ENCODE data around the gene DENR. TPM values are rescaled to one million over a fixed set of nuclear protein-coding genes. Genes with fewer than 3 reads are reported as not detected.
A peak's percentile ranks its signal among the peaks of the same experiment; 100 is the strongest.
"Not testable (repeated sequence)": the region's sequence is repeated elsewhere in the genome, so short reads cannot be mapped to it uniquely, and the experiment has no call there.

Gene DENR, protein sequence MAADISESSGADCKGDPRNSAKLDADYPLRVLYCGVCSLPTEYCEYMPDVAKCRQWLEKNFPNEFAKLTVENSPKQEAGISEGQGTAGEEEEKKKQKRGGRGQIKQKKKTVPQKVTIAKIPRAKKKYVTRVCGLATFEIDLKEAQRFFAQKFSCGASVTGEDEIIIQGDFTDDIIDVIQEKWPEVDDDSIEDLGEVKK
- total RNA-seq (2021) (104 and 116 TPM in 2 replicates), Bru-seq, nascent RNA (percentile 95 among the genes with signal in this experiment), BruChase-seq, experiment 1, labeled RNA remaining after a 2-hour chase (percentile 96 among the genes with signal in this experiment), BruChase-seq, experiment 2, labeled RNA remaining after a 6-hour chase (percentile 98 among the genes with signal in this experiment)
- long read RNA-seq, partial matches to known transcripts, result 5 of 20 reads
- long read RNA-seq, other reads (novel, unspliced or antisense), result 15 of 20 reads

DNA sequence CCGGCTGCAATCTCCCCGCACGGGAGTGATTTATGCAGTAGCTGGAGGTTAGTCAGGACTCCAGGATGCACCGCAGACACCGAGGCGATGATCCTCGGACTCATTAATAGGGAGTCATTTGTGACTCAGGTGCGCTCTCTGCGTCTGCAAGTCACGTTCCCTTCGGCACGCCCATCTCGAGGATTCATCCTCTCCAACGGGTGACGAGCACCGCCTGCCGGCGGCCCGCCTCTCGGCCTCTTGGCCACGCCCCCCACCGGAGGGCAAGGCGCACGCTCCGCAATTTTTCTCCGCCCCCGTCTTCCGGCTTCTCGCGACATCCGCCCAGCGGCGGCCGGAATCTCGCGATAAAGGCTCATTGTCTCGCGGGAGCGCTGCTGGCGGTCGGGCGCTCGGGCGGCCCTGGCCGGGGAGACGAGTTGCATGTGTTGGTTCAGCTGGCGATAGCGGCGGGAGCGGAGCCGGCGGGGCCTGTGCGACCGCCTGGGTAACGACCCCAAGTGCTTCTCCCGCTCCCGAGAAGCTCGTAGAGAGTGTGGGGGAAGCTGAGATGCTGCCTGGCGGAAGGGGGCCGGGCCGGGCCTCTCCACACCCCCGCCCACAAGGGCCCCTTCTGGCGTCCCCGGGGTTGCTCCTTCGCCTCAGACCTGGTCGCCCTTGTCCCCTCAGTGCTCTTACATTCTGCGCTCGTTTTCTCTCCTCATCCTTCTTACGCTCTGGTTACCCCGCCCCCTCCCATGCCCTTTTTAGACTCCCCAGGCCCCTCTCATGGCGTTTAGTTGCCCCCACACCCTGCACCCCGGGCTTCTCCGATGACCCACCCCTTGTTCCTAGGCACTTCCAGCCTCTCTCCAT, at the start of gene DENR:
TSS of gene DENR (plus strand) at position 361 of the 855 bp plus-strand sequence. CDS start 878 bp downstream, outside the sequence.
- DNase-seq (ENCODE audit: low spot score), result peak; percentile 98
- no TSS peak for BruUV-seq (replicated peaks)
- intact Hi-C loops (cut with micrococcal nuclease; ENCODE audit: unreplicated experiment), result loop anchor here (5.0 kb wide), 2 partner anchors 115 to 225 kb away; partner anchors contain the start of genes KNTC1 and RSRC2
- H3K4me3 ChIP-seq (ENCODE audit: low read depth, low read length, poor library complexity, severe bottlenecking), result peak within 1 kb of the TSS; percentile 72
- CTCF ChIA-PET, result interaction anchor here (1.0 kb wide), 1 partner anchor 115 kb away, joined by 3 read pairs; no protein-coding TSS in a partner anchor
- peaks cover 15% of the 10 kb centered on the region for H3K4me1 ChIP-seq (ENCODE audit: insufficient read depth, low read length, poor library complexity, severe bottlenecking)
- TF ChIP-seq, protein P1, sequence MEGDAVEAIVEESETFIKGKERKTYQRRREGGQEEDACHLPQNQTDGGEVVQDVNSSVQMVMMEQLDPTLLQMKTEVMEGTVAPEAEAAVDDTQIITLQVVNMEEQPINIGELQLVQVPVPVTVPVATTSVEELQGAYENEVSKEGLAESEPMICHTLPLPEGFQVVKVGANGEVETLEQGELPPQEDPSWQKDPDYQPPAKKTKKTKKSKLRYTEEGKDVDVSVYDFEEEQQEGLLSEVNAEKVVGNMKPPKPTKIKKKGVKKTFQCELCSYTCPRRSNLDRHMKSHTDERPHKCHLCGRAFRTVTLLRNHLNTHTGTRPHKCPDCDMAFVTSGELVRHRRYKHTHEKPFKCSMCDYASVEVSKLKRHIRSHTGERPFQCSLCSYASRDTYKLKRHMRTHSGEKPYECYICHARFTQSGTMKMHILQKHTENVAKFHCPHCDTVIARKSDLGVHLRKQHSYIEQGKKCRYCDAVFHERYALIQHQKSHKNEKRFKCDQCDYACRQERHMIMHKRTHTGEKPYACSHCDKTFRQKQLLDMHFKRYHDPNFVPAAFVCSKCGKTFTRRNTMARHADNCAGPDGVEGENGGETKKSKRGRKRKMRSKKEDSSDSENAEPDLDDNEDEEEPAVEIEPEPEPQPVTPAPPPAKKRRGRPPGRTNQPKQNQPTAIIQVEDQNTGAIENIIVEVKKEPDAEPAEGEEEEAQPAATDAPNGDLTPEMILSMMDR (conservative IDR thresholded peaks at IDR 0.05; ENCODE audit: low read depth, low read length), result peak; percentile 93
- TF ChIP-seq EZH2 (IDR thresholded peaks at IDR 0.05; ENCODE audit: borderline replicate concordance, low read depth, low read length, poor library complexity, severe bottlenecking), result no peak
- POLR2A ChIA-PET (ENCODE audit: low non-redundant PET), result interaction anchor here (0.6 kb wide), 1 partner anchor 251 kb away, joined by 3 read pairs; no protein-coding TSS in a partner anchor
- H3K36me3 ChIP-seq (ENCODE audit: insufficient read depth, low read length, poor library complexity, severe bottlenecking), result peaks cover 39% of the 10 kb centered on the region
- peak within 1 kb of the TSS; percentile 91 for H3K27ac ChIP-seq (ENCODE audit: low read depth, low read length, poor library complexity, severe bottlenecking)
- no peaks in the 10 kb centered on the region for H3K9me3 ChIP-seq (ENCODE audit: low read depth, low read length, poor library complexity, severe bottlenecking)
- H3K27me3 ChIP-seq (replicated peaks; ENCODE audit: insufficient read depth, low read depth, low read length, poor library complexity), result no peaks in the 10 kb centered on the region

DNA sequence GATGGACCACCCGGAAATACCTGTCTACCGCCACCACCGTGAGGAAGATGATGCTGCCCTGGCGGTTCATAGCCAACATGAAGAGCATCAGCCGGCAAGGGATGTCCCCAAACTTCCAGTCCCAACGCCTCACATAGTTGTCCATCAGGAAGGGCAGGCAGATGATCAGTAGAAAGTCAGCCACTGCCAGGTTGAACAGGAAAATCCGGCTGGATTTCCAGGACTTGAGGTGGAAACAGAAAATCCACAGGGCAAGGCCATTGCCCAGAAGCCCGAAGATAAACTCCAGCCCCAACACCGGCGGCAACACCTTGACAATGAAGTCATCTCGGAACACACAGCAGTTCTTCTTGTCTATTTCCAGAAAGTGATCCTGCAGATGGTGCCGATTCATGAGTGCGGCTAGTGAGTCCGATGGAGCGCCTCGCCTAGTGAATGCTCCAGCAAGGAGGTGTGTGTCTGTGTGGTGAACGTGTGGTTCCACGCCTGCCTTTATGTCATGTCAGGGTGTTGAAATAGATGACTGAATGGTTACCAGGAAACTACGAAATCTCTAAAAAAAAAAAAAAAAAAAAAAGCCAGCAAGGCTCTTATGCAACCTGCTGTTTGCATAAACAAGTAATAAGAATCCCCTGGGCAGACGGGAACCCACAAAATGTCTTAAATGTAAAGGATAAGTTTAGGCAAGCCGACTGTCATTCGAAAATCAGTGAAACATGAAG, 49.6 kb upstream of the DENR start, which contains the start of gene HCAR2:
TSS of gene HCAR2 (minus strand) at position 468 of the 722 bp plus-strand sequence. CDS start at position 394, 74 bp downstream.
- not testable (repeated sequence) for BruUV-seq (replicated peaks)

DNA sequence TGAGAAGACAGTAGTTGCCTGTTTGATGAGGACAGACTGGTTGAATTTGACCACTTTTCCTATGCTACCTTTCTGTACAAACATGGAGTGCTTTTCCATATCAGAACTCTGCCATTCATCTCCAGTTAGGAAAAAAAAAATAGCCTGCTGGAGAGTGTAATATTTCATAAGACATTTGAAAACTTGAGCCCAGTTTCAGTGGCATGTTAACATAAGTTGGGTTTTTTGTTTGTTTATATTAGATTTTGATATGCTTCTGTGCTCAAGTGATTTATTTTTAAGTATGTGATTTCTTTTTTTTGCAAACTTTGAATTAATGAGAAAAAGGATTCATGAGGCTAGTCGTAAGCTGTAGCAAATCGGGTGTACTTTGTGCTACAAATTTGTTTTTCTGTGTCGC, 48.8 kb upstream of the DENR start:
- CTCF ChIA-PET; H3K4me3 ChIP-seq (ENCODE audit: low read depth, low read length, poor library complexity, severe bottlenecking); intact Hi-C loops (cut with micrococcal nuclease; ENCODE audit: unreplicated experiment); POLR2A ChIA-PET (ENCODE audit: low non-redundant PET); H3K27ac ChIP-seq (ENCODE audit: low read depth, low read length, poor library complexity, severe bottlenecking); DNase-seq (ENCODE audit: low spot score); H3K36me3 ChIP-seq (ENCODE audit: insufficient read depth, low read length, poor library complexity, severe bottlenecking); BruUV-seq (replicated peaks); H3K27me3 ChIP-seq (replicated peaks; ENCODE audit: insufficient read depth, low read depth, low read length, poor library complexity); H3K9me3 ChIP-seq (ENCODE audit: low read depth, low read length, poor library complexity, severe bottlenecking): not testable (repeated sequence)
- peaks cover 20% of the 10 kb centered on the region for H3K4me1 ChIP-seq (ENCODE audit: insufficient read depth, low read length, poor library complexity, severe bottlenecking)

More for the DNA sequence above, 49.6 kb upstream of the DENR start, which contains the start of gene HCAR2:
- peaks cover 20% of the 10 kb centered on the region for H3K4me1 ChIP-seq (ENCODE audit: insufficient read depth, low read length, poor library complexity, severe bottlenecking)
- POLR2A ChIA-PET (ENCODE audit: low non-redundant PET); CTCF ChIA-PET; H3K27me3 ChIP-seq (replicated peaks; ENCODE audit: insufficient read depth, low read depth, low read length, poor library complexity); DNase-seq (ENCODE audit: low spot score); H3K36me3 ChIP-seq (ENCODE audit: insufficient read depth, low read length, poor library complexity, severe bottlenecking); H3K4me3 ChIP-seq (ENCODE audit: low read depth, low read length, poor library complexity, severe bottlenecking); H3K9me3 ChIP-seq (ENCODE audit: low read depth, low read length, poor library complexity, severe bottlenecking); intact Hi-C loops (cut with micrococcal nuclease; ENCODE audit: unreplicated experiment): not testable (repeated sequence)
- peak within 1 kb of the TSS; percentile 73 for H3K27ac ChIP-seq (ENCODE audit: low read depth, low read length, poor library complexity, severe bottlenecking)

DNA sequence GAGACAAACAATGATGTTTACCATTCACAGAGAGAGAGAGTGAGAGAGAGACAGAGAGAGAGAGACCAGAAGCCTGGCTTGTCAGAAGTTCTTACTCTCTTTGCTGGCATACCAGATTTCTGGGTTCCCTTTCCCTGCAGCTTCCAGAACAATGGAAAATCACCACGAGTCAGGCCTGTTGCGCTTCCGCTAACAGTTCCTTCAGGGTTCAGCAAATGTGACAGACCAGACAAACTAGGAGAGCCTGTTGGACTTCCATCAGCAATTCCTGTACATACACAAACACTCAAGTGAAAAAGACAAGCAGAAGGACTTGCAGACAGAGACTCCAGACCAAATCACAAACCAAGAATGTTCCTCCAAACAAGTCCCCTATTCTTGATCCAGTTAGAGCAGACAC, 43.3 kb upstream of the DENR start:
- CTCF ChIA-PET; H3K4me3 ChIP-seq (ENCODE audit: low read depth, low read length, poor library complexity, severe bottlenecking); BruUV-seq (replicated peaks); POLR2A ChIA-PET (ENCODE audit: low non-redundant PET); DNase-seq (ENCODE audit: low spot score); H3K4me1 ChIP-seq (ENCODE audit: insufficient read depth, low read length, poor library complexity, severe bottlenecking); H3K27ac ChIP-seq (ENCODE audit: low read depth, low read length, poor library complexity, severe bottlenecking); H3K27me3 ChIP-seq (replicated peaks; ENCODE audit: insufficient read depth, low read depth, low read length, poor library complexity); intact Hi-C loops (cut with micrococcal nuclease; ENCODE audit: unreplicated experiment); H3K9me3 ChIP-seq (ENCODE audit: low read depth, low read length, poor library complexity, severe bottlenecking); H3K36me3 ChIP-seq (ENCODE audit: insufficient read depth, low read length, poor library complexity, severe bottlenecking): not testable (repeated sequence)

DNA sequence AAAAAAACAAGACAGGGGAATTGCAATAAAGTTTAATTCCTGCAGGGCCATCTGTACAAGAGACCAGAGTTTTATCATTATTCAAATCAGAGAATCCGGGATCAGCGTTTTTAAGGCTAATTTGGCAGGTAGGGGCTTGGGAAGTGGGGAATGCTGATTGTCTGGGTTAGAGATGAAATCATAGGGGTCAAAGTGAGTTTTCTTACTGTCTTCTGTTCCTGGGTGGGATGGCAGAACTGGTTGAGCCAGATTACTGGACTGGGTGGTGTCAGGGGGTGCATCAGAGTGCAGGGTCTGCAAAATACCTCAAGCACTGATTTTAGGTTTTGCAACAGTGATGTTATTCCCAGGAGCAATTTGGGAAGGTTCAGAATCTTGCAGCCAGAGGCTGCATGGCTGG, 42.3 kb upstream of the DENR start:
- CTCF ChIA-PET; POLR2A ChIA-PET (ENCODE audit: low non-redundant PET); H3K9me3 ChIP-seq (ENCODE audit: low read depth, low read length, poor library complexity, severe bottlenecking); H3K36me3 ChIP-seq (ENCODE audit: insufficient read depth, low read length, poor library complexity, severe bottlenecking); H3K4me3 ChIP-seq (ENCODE audit: low read depth, low read length, poor library complexity, severe bottlenecking); H3K27ac ChIP-seq (ENCODE audit: low read depth, low read length, poor library complexity, severe bottlenecking); H3K4me1 ChIP-seq (ENCODE audit: insufficient read depth, low read length, poor library complexity, severe bottlenecking); intact Hi-C loops (cut with micrococcal nuclease; ENCODE audit: unreplicated experiment); DNase-seq (ENCODE audit: low spot score); BruUV-seq (replicated peaks); H3K27me3 ChIP-seq (replicated peaks; ENCODE audit: insufficient read depth, low read depth, low read length, poor library complexity): not testable (repeated sequence)

DNA sequence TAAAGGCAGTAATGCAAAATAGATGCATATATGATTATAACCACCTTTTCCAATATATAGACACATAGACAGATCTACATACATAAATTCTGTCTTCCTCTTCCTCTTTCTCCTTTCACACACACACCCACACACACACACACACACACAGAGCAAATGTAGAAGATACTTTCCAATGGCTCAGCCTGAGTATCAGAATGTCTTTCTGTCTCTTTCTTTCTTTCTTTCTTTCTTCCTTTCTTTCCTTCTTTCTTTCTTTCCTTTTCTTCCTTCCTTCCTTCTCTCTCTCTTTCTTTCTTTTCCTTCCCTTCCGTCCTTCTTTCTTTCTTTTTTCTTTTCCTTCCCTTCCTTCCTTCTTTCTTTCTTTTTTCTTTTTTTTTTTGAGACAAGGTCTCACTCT, 41.4 kb upstream of the DENR start:
- H3K27ac ChIP-seq (ENCODE audit: low read depth, low read length, poor library complexity, severe bottlenecking); H3K9me3 ChIP-seq (ENCODE audit: low read depth, low read length, poor library complexity, severe bottlenecking); H3K27me3 ChIP-seq (replicated peaks; ENCODE audit: insufficient read depth, low read depth, low read length, poor library complexity); CTCF ChIA-PET; DNase-seq (ENCODE audit: low spot score); H3K4me1 ChIP-seq (ENCODE audit: insufficient read depth, low read length, poor library complexity, severe bottlenecking); H3K36me3 ChIP-seq (ENCODE audit: insufficient read depth, low read length, poor library complexity, severe bottlenecking); intact Hi-C loops (cut with micrococcal nuclease; ENCODE audit: unreplicated experiment); POLR2A ChIA-PET (ENCODE audit: low non-redundant PET); BruUV-seq (replicated peaks); H3K4me3 ChIP-seq (ENCODE audit: low read depth, low read length, poor library complexity, severe bottlenecking): not testable (repeated sequence)
